ENCODE measurements around the gene TBC1D9. TPM values are rescaled to one million over a fixed set of nuclear protein-coding genes. Genes with fewer than 3 reads are reported as not detected.

The TBC1D9 gene
- polyA plus RNA-seq, 1 donor (not counting 4 experiments of a cell fraction or from before 2014, with no cell fraction given), result 11.6 TPM

- no peak overlapping the region for H2AFZ ChIP-seq (ENCODE audit: control insufficient read depth, low read length)
- peak overlapping the region; percentile 86 for H3K4me2 ChIP-seq (ENCODE audit: control insufficient read depth, extremely low read depth, insufficient read depth, low read depth, low read length)
- H3K4me3 ChIP-seq (ENCODE audit: control insufficient read depth in 2 of 3, extremely low read depth in 1 of 3, insufficient read depth in 2 of 3, low read depth in 1 of 3, low read length in 3 of 3), result peak overlapping the region in 2 of 3 experiments; percentile 79 to 83
- no peak for FAIRE-seq
- no peak overlapping the region for H3K27ac ChIP-seq (ENCODE audit: control insufficient read depth, insufficient read depth, low read length)
- H3K9me1 ChIP-seq (ENCODE audit: control insufficient read depth, extremely low read depth, insufficient read depth, low read length), result no peaks in the 10 kb centered on the region
- no peaks in the 10 kb centered on the region for H3K9me3 ChIP-seq (ENCODE audit: control insufficient read depth, low read depth, low read length)
- DNase-seq (ENCODE audit: low read depth, low spot score), result no peak
- no peak overlapping the region for H3K9ac ChIP-seq (ENCODE audit: control insufficient read depth, extremely low read depth, insufficient read depth, low read length)
- TF ChIP-seq CTCF (optimal IDR thresholded peaks at IDR 0.05 in 1 of 3, IDR thresholded peaks at IDR 0.05 in 1 of 3, conservative IDR thresholded peaks at IDR 0.05 in 1 of 3; ENCODE audit: extremely low read depth in 1 of 3, insufficient read depth in 2 of 3, low read length in 3 of 3) (no peak), EZH2 (IDR thresholded peaks at IDR 0.05; ENCODE audit: low read length) (no peak)
- no peaks in the 10 kb centered on the region for H3K36me3 ChIP-seq (ENCODE audit: control insufficient read depth in 2 of 2, extremely low read depth in 1 of 2, insufficient read depth in 2 of 2, low read length in 2 of 2)
- H3K79me2 ChIP-seq (ENCODE audit: control insufficient read depth, insufficient read depth, low read length), result peaks cover 4% of the 10 kb centered on the region
- no peaks in the 10 kb centered on the region for H3K27me3 ChIP-seq (ENCODE audit: control insufficient read depth, extremely low read depth, insufficient read depth, low read length)
- no peaks in the 10 kb centered on the region for H4K20me1 ChIP-seq (ENCODE audit: control insufficient read depth, extremely low read depth, insufficient read depth, low read length)
- peaks cover 12% of the 10 kb centered on the region for H3K4me1 ChIP-seq (ENCODE audit: control insufficient read depth, extremely low read depth, insufficient read depth, low read length)
- dilution Hi-C loops (cut with MboI; ENCODE audit: extremely low pct_ligation_motif_present, low sequenced_read_pairs), result no loop called here
These were observed 1.0 kb upstream of the TBC1D9 start for GRCh38 chr4:140757232-140757630.

GRCh38 chr4:140755774-140756318 lies 339 bp downstream of the TBC1D9 start:
- Histone ChIP-seq H3K9ac (ENCODE audit: control insufficient read depth, extremely low read depth, insufficient read depth, low read length) (peak overlapping the region; percentile 85), H3K4me2 (ENCODE audit: control insufficient read depth, extremely low read depth, insufficient read depth, low read depth, low read length) (peak overlapping the region; percentile 86), H2AFZ (ENCODE audit: control insufficient read depth, low read length) (peak overlapping the region; percentile 96), H3K79me2 (ENCODE audit: control insufficient read depth, insufficient read depth, low read length) (peaks cover 7% of the 10 kb centered on the region), H3K9me1 (ENCODE audit: control insufficient read depth, extremely low read depth, insufficient read depth, low read length) (no peaks in the 10 kb centered on the region), H3K4me3 (ENCODE audit: control insufficient read depth in 2 of 3, extremely low read depth in 1 of 3, insufficient read depth in 2 of 3, low read depth in 1 of 3, low read length in 3 of 3) (peak overlapping the region; percentile 79 to 87 (median 83)), H3K27ac (ENCODE audit: control insufficient read depth, insufficient read depth, low read length) (peak overlapping the region; percentile 68), H4K20me1 (ENCODE audit: control insufficient read depth, extremely low read depth, insufficient read depth, low read length) (no peaks in the 10 kb centered on the region), H3K4me1 (ENCODE audit: control insufficient read depth, extremely low read depth, insufficient read depth, low read length) (peaks cover 12% of the 10 kb centered on the region), H3K9me3 (ENCODE audit: control insufficient read depth, low read depth, low read length) (no peaks in the 10 kb centered on the region), H3K36me3 (ENCODE audit: control insufficient read depth in 2 of 2, extremely low read depth in 1 of 2, insufficient read depth in 2 of 2, low read length in 2 of 2) (no peaks in the 10 kb centered on the region), H3K27me3 (ENCODE audit: control insufficient read depth, extremely low read depth, insufficient read depth, low read length) (no peaks in the 10 kb centered on the region)
- no peak for DNase-seq (ENCODE audit: low read depth, low spot score)
- no peak for FAIRE-seq
- TF ChIP-seq EZH2 (IDR thresholded peaks at IDR 0.05; ENCODE audit: low read length) (no peak), CTCF (optimal IDR thresholded peaks at IDR 0.05 in 1 of 3, IDR thresholded peaks at IDR 0.05 in 1 of 3, conservative IDR thresholded peaks at IDR 0.05 in 1 of 3; ENCODE audit: extremely low read depth in 1 of 3, insufficient read depth in 2 of 3, low read length in 3 of 3) (no peak)
- dilution Hi-C loops (cut with MboI; ENCODE audit: extremely low pct_ligation_motif_present, low sequenced_read_pairs), result no loop called here
